NB4 (cell line): Measurements from ENCODE around the gene CREBBP.

Experiments
- DNase-seq: peaks from one replicate; pipeline ENCODE4 v3.0.0; 2010; ENCODE audit warnings: low read depth
- H3K4me3 ChIP-seq: one replicate; pipeline ENCODE4 v1.5.1; 2011; ENCODE audit warnings: mild to moderate bottlenecking, low read depth, low read length, moderate library complexity
- CTCF ChIP-seq: IDR thresholded peaks from one replicate; pipeline ENCODE4 v1.5.1; 2012; ENCODE audit warnings: low read depth, low read length
- MAX ChIP-seq: IDR thresholded peaks from 2 replicates; pipeline ENCODE4 v1.6.1; 2011; ENCODE audit warnings: low read depth, low read length
- MYC ChIP-seq: IDR thresholded peaks from 2 replicates; pipeline ENCODE4 v1.6.1; 2011; ENCODE audit warnings: low read depth, low read length
- POLR2A ChIP-seq: IDR thresholded peaks from 2 replicates; pipeline ENCODE4 v1.6.1; 2011; ENCODE audit warnings: mild to moderate bottlenecking; ENCODE audit not compliant: insufficient read length; ENCODE audit errors: extremely low read depth

CREBBP gene

GRCh38 chr16:3854750-3855541, 25.6 kb downstream of the CREBBP start:
- peak; percentile 67 for DNase-seq
- 0 out of 2 replicates have a peak, but pooled peaks have one; percentile 12 for TF ChIP-seq MAX
- TF ChIP-seq CTCF = no peak
- H3K4me3 ChIP-seq = no peak overlapping the region

GRCh38 chr16:3850544-3850899, 30.0 kb downstream of the CREBBP start:
- no peak for TF ChIP-seq POLR2A
- TF ChIP-seq MYC = no peak
- TF ChIP-seq CTCF = no peak
- no peak for TF ChIP-seq MAX
- no peak for DNase-seq
- no peak overlapping the region for H3K4me3 ChIP-seq

- H3K4me3 ChIP-seq = no peak overlapping the region
- DNase-seq = no peak
- TF ChIP-seq MYC = no peak
- TF ChIP-seq POLR2A = no peak
- TF ChIP-seq MAX = no peak
- TF ChIP-seq CTCF = no peak
Measured at GRCh38 chr16:3849751-3850543, 30.6 kb downstream of the CREBBP start.

- H3K4me3 ChIP-seq = no peak overlapping the region
- TF ChIP-seq MAX (no peak), MYC (no peak), CTCF (no peak), POLR2A (no peak)
- DNase-seq = no peak
Measured at GRCh38 chr16:3846595-3847091, 33.9 kb downstream of the CREBBP start.

GRCh38 chr16:3846087-3846486, 34.4 kb downstream of the CREBBP start:
- TF ChIP-seq MYC = no peak
- no peak for DNase-seq
- H3K4me3 ChIP-seq = no peak overlapping the region

- peak; percentile 33 for DNase-seq
- peak; percentile 33; the same call in 1 of the 2 replicates for TF ChIP-seq MAX
- TF ChIP-seq CTCF = no peak
- TF ChIP-seq POLR2A = no peak
- TF ChIP-seq MYC = 0 out of 2 replicates have a peak, but pooled peaks have one; percentile 14
Measured at GRCh38 chr16:3842994-3843393, 37.5 kb downstream of the CREBBP start.

More at GRCh38 chr16:3842994-3843393, 37.5 kb downstream of the CREBBP start:
- no peak overlapping the region for H3K4me3 ChIP-seq
